ENCODE measurements around the gene POM121.
"Not testable (repeated sequence)": the region's sequence is repeated elsewhere in the genome, so short reads cannot be mapped to it uniquely, and the experiment has no call there.

DNA sequence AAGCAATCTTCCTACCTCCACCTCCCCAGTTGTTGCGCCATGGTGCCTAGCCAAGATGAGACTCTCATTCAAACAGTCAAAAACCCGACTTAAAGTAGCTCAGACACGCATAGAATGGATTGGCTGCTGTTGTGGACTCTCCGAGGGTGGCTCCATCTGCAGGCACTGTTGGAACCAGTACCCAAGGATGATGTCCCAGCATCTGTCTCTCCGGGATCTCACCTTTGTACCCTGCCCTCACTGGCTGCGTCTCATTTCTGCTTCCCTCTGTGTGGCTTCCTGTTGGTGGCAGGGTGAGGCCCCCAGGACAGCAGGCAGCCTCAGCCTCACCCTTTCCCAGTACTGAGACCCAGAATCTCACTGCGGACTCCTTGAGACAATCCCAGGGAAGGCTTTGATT, 49.9 kb downstream of the POM121 start:
- TF ChIP-seq, protein P1, sequence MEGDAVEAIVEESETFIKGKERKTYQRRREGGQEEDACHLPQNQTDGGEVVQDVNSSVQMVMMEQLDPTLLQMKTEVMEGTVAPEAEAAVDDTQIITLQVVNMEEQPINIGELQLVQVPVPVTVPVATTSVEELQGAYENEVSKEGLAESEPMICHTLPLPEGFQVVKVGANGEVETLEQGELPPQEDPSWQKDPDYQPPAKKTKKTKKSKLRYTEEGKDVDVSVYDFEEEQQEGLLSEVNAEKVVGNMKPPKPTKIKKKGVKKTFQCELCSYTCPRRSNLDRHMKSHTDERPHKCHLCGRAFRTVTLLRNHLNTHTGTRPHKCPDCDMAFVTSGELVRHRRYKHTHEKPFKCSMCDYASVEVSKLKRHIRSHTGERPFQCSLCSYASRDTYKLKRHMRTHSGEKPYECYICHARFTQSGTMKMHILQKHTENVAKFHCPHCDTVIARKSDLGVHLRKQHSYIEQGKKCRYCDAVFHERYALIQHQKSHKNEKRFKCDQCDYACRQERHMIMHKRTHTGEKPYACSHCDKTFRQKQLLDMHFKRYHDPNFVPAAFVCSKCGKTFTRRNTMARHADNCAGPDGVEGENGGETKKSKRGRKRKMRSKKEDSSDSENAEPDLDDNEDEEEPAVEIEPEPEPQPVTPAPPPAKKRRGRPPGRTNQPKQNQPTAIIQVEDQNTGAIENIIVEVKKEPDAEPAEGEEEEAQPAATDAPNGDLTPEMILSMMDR (conservative IDR thresholded peaks at IDR 0.05; ENCODE audit: low read length), result not testable (repeated sequence)
- not testable (repeated sequence) for TF ChIP-seq EZH2phosphoT487 (IDR thresholded peaks at IDR 0.05; ENCODE audit: borderline replicate concordance, low read depth, low read length)

Measured in OCI-LY7 (cell line).